ENCODE measurements around the gene ARX. TPM values are rescaled to one million over a fixed set of nuclear protein-coding genes. Genes with fewer than 3 reads are reported as not detected.

The ARX gene
- total RNA-seq, 4 donors from 2014 or later, result 2.3 to 5.1 (median 3.5) TPM

DNA sequence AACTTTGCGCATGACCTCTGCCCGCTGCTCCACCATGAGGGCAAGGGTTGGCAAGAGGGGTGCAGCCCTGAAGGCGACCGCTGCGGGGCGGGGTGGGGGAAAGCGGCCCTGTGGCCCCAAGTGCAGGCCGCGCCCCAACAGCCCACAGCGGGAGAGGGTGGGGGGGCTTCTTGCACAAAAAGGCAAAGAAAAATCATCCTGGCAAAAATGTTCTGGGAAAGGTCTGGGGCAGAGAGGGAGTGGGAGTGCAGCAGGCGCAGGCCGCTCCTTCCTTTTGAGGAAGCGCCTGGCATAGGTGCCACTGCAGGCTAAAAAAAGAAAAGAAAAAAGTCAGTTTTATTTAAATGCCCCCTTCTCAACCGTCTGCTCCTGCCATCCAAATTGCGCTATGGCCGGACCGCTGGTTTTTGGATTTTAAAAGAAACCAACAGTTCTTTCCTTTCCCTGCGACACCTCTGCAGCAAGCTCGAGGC, 1.4 kb downstream of the ARX start:
- H3K27ac ChIP-seq, result peak overlapping the region; percentile 79 to 91 (median 82)
- H3K27me3 ChIP-seq, result peaks cover 24 to 44% (median 44%) of the 10 kb centered on the region in 3 donors
- peak overlapping the region; percentile 29 to 64 (median 42) for H3K4me3 ChIP-seq
- no peak for ATAC-seq
- no peak for DNase-seq
- H3K4me1 ChIP-seq, result peaks cover 6 to 11% of the 10 kb centered on the region in 2 donors
- in situ Hi-C loops (cut with MboI; ENCODE audit: low sequenced_read_pairs in 4 of 4) (loop anchor here in 2 of 4 donors (10.0 to 25.0 kb wide), 2 partner anchors 177 to 260 kb away; no protein-coding TSS in a partner anchor), intact Hi-C loops (cut with DNase I; ENCODE audit: low total_unique reads) (no loop called here)
- TF ChIP-seq, protein P1, sequence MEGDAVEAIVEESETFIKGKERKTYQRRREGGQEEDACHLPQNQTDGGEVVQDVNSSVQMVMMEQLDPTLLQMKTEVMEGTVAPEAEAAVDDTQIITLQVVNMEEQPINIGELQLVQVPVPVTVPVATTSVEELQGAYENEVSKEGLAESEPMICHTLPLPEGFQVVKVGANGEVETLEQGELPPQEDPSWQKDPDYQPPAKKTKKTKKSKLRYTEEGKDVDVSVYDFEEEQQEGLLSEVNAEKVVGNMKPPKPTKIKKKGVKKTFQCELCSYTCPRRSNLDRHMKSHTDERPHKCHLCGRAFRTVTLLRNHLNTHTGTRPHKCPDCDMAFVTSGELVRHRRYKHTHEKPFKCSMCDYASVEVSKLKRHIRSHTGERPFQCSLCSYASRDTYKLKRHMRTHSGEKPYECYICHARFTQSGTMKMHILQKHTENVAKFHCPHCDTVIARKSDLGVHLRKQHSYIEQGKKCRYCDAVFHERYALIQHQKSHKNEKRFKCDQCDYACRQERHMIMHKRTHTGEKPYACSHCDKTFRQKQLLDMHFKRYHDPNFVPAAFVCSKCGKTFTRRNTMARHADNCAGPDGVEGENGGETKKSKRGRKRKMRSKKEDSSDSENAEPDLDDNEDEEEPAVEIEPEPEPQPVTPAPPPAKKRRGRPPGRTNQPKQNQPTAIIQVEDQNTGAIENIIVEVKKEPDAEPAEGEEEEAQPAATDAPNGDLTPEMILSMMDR (IDR thresholded peaks at IDR 0.05 in 4 of 5, conservative IDR thresholded peaks at IDR 0.05 in 1 of 5), result no peak
- no peak for TF ChIP-seq POLR2A (IDR thresholded peaks at IDR 0.05)
- H3K9me3 ChIP-seq, result no peaks in the 10 kb centered on the region
- H3K36me3 ChIP-seq, result no peaks in the 10 kb centered on the region

DNA sequence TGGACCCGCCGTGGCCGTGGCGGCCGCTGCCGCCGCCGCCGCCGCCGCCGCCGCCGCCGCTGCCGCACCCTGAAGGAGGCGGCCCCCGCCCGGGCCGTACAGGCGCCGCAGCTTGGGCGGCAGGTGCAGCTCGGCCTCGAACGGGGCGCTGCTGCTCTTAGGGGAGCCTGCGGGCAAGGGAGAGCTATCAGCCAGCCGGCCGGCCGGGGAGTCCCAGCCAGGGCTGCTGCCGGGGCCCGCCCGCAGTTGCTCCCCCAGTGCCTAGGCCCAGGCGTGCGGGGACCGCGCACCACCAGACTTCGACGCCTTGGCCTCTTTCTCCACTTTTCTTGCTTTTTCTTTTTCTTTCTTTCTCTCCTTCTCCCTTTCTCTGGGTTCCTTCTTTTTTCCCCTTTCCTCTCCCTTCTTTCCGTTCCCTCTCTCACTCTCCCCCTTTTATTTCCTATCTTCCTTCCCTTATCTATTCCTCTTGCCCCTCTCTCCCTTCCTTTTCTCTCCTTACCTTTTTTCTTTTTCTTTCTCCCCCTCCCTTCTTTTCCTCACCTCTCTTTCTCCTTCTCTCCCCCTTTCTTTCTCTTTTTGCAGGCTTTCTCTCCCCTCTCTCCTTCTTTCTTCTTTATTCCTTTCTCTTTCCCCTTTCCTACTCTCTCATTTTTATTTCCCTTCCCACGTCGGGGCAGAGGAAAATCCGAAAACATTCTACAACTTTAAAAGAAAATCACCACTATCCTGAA, 2.0 kb downstream of the ARX start:
- H3K4me1 ChIP-seq, result peaks cover 2 to 11% of the 10 kb centered on the region in 2 donors
- peaks cover 18 to 38% (median 38%) of the 10 kb centered on the region in 3 donors for H3K27me3 ChIP-seq
- no peaks in the 10 kb centered on the region for H3K36me3 ChIP-seq
- ATAC-seq (peak; percentile 14 to 15), DNase-seq (no peak)
- no peaks in the 10 kb centered on the region for H3K9me3 ChIP-seq
- intact Hi-C loops (cut with DNase I; ENCODE audit: low total_unique reads) (no loop called here), in situ Hi-C loops (cut with MboI; ENCODE audit: low sequenced_read_pairs in 4 of 4) (loop anchor here in 2 of 4 donors (10.0 to 25.0 kb wide), 2 partner anchors 176 to 259 kb away; no protein-coding TSS in a partner anchor)
- peak overlapping the region; percentile 29 to 64 (median 42) for H3K4me3 ChIP-seq
- TF ChIP-seq, protein P1 (IDR thresholded peaks at IDR 0.05 in 4 of 5, conservative IDR thresholded peaks at IDR 0.05 in 1 of 5), result no peak
- no peak for TF ChIP-seq POLR2A (IDR thresholded peaks at IDR 0.05)
- peak overlapping the region; percentile 79 to 91 (median 82) for H3K27ac ChIP-seq

DNA sequence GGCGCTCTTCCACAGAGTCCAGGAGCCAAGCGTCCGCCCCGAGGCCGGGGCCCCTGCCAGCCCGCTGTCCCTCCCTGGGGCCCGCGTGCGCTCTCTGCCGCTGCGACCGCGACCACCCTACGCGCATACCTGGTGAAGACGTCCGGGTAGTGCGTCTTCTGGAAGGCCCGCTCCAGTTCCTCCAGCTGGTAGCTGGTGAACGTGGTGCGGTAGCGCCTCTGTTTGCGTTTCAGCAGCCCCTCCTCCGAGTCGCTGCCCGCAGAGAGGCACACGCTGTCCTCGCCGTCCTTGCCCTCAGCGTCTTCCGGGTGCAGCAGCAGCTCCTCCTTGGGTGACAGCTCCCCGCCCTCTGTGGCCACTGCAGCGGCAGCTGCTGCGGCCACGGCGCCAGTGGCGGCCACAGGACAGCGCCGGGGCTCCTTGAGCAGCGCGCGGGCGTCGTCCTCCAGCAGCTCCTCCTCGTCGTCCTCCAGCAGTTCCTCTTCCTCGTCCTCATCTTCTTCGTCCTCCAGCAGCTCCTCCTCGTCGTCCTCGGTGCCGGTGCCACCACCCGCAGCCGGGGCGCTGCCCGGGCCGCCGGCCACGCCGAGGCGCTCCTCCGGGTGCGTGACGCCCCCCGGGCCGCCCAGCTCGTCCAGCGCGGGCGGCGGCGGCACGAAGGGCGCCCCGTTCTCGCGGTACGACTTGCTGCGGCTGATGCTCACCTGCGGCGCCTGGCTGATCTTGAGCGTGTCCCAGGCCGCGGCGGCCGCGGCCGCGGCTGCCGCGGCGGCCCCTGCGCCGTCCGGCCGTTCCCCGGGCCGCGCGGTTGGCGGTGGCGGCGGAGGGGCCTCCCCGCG, 2.8 kb downstream of the ARX start:
- H3K27ac ChIP-seq, result peak overlapping the region; percentile 87 to 95 (median 92)
- intact Hi-C loops (cut with DNase I; ENCODE audit: low total_unique reads), result no loop called here
- peak overlapping the region; percentile 50 to 64 (median 56) for H3K4me3 ChIP-seq
- peaks cover 12 to 31% (median 30%) of the 10 kb centered on the region in 3 donors for H3K27me3 ChIP-seq
- TF ChIP-seq, protein P1 (IDR thresholded peaks at IDR 0.05 in 4 of 5, conservative IDR thresholded peaks at IDR 0.05 in 1 of 5), result no peak
- peak; percentile 68 to 72 for TF ChIP-seq POLR2A (IDR thresholded peaks at IDR 0.05)
- in situ Hi-C loops (cut with MboI; ENCODE audit: low sequenced_read_pairs in 4 of 4), result loop anchor here in 2 of 4 donors (10.0 to 25.0 kb wide), 2 partner anchors 176 to 258 kb away; no protein-coding TSS in a partner anchor
- peak; percentile 60 to 72 for DNase-seq
- peak; percentile 59 to 63 for ATAC-seq
- H3K4me1 ChIP-seq, result peaks cover 0 to 11% of the 10 kb centered on the region in 2 donors
- no peaks in the 10 kb centered on the region for H3K36me3 ChIP-seq
- no peaks in the 10 kb centered on the region for H3K9me3 ChIP-seq

DNA sequence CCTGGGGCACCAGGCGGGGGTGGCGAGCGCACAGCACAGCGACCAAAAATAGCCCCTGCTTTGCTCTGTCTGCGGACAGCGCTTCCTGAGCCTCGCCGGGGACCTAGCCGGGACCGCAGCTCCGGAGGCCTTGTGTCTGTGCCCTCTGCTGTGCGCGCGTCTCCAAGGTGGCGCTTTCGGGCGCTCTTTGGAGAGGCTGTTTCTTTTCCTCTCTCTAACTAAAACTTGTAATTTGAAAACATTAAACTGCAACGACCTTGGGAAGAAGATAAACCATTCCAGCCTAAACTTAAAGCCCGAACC, 3.4 kb downstream of the ARX start:
- no peak for TF ChIP-seq POLR2A (IDR thresholded peaks at IDR 0.05)
- TF ChIP-seq, protein P1 (IDR thresholded peaks at IDR 0.05 in 4 of 5, conservative IDR thresholded peaks at IDR 0.05 in 1 of 5), result no peak
- no peaks in the 10 kb centered on the region for H3K36me3 ChIP-seq
- DNase-seq (peak; percentile 55 to 85), ATAC-seq (peak; percentile 65 to 66)
- intact Hi-C loops (cut with DNase I; ENCODE audit: low total_unique reads) (no loop called here), in situ Hi-C loops (cut with MboI; ENCODE audit: low sequenced_read_pairs in 4 of 4) (loop anchor here in 2 of 4 donors (10.0 to 25.0 kb wide), 2 partner anchors 175 to 258 kb away; no protein-coding TSS in a partner anchor)
- H3K4me1 ChIP-seq, result peaks cover 0 to 11% of the 10 kb centered on the region in 2 donors
- peak overlapping the region; percentile 50 to 64 (median 56) for H3K4me3 ChIP-seq
- no peaks in the 10 kb centered on the region for H3K9me3 ChIP-seq
- H3K27me3 ChIP-seq, result peaks cover 6 to 25% (median 24%) of the 10 kb centered on the region in 3 donors
- peak overlapping the region; percentile 87 to 95 (median 92) for H3K27ac ChIP-seq

Data from gastrocnemius medialis (tissue), 4 donors.